EL (cell line): ENCODE measurements around the gene MCRIP2.

Experiments
- DNase-seq: peaks from one replicate; pipeline ENCODE4 v3.0.0-alpha.2; 2016

The MCRIP2 gene

GRCh38 chr16:633336-634050 is 8.1 kb upstream of the MCRIP2 start:
- DNase-seq: no peak

- no peak for DNase-seq
These were observed 7.5 kb upstream of the MCRIP2 start for GRCh38 chr16:634051-634670.

GRCh38 chr16:634996-635395 is 6.6 kb upstream of the MCRIP2 start:
- DNase-seq: no peak

GRCh38 chr16:635573-636205 is 5.9 kb upstream of the MCRIP2 start:
- no peak for DNase-seq

GRCh38 chr16:636206-637080 is 5.2 kb upstream of the MCRIP2 start, which contains the start of gene METTL26:
METTL26 (minus strand) TSS chr16:636305; CDS start chr16:636290, 15 bp downstream.
- peak; percentile 94 for DNase-seq

- DNase-seq: peak; percentile 87
These were observed 4.3 kb upstream of the MCRIP2 start for GRCh38 chr16:637081-638018.

GRCh38 chr16:638034-638543 is 3.5 kb upstream of the MCRIP2 start:
- DNase-seq: no peak

- DNase-seq: no peak
These were observed 2.8 kb upstream of the MCRIP2 start for GRCh38 chr16:638836-639235.

- DNase-seq: no peak
These were observed 1.0 kb upstream of the MCRIP2 start for GRCh38 chr16:640614-641013.

- DNase-seq: peak; percentile 40
These were observed 791 bp downstream of the MCRIP2 start for GRCh38 chr16:642189-643049.

GRCh38 chr16:643050-643368 is 1.4 kb downstream of the MCRIP2 start:
- DNase-seq: no peak

- no peak for DNase-seq
These were observed 2.9 kb downstream of the MCRIP2 start for GRCh38 chr16:644556-644955.

GRCh38 chr16:645852-646678 is 4.4 kb downstream of the MCRIP2 start:
- DNase-seq: no peak

- DNase-seq: no peak
These were observed 5.1 kb downstream of the MCRIP2 start for GRCh38 chr16:646679-647172.

- DNase-seq: no peak
These were observed 5.7 kb downstream of the MCRIP2 start for GRCh38 chr16:647173-647902.

GRCh38 chr16:648071-648780 is 6.6 kb downstream of the MCRIP2 start:
- DNase-seq: no peak

GRCh38 chr16:648781-649589 is 7.4 kb downstream of the MCRIP2 start, which contains the start of gene WDR90:
WDR90 (plus strand) TSS chr16:649365; CDS start chr16:649417, 52 bp downstream.
- peak; percentile 91 for DNase-seq
